Pulmonary artery endothelial cell (primary cell): ENCODE results near the gene MAML2. TPM values are rescaled to one million over a fixed set of nuclear protein-coding genes. Genes with fewer than 3 reads are reported as not detected.

Experiments used
- DNase-seq: peaks from one replicate; pipeline ENCODE4 v3.0.0-alpha.2; 2011; ENCODE audit warnings: low read depth, low spot score
- total RNA-seq: library from RNA; depleted of rRNA; stranded (reverse); fragments of >200 nt; gene quantifications from 2 replicates; pipeline ENCODE4 v1.2.3, GENCODE V29; 2014

The MAML2 gene
- total RNA-seq, 1 donor from 2014 or later, result 3.5 TPM

DNA sequence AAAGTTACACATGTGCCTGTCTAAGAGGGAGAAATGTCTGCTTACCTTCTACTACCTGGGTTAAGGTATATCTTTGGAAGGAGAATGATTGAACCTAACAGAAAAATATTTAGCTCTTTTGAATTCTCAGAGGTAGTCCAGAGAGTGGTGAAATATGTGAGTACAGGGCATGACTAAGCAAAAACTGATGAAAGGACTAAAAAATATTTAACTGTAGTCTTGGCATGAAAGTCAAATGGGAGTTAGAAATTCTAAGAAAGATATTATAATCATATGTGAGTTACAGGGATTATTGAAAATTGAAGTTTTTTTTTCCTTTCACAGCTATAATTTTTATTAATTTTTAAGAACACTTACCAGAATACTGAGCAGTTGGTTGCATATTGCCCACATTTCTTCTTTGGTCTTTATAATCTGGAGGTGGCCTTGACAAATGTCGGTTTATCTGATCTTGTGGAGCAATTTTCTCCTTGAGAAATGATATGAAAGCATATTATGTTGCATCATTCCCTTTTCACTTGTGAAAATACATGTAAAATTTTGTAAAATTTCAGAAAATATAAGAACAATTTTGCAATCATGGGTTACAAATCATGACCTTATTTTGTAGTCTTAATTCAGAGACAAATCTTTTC is 357.7 kb downstream of the MAML2 start:
- no peak for DNase-seq

DNA sequence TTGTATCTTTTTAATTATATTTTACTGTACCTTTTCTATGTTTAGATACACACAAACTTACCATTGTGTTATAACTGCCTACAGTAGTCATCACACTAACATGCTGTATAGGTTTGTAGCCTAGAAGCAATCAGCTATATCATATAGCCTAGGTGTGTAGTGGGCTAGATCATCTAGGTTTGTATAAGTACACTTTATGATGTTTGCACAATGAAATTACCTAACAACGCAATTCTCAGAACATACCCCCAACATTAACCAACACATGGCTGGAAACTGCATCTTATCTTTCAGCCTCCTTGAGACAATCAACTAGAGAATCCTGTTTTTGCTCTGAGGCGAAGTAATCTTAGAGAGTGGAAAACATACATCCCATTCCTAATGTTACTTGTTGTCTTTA is 358.9 kb downstream of the MAML2 start:
- DNase-seq, result no peak

GRCh38 chr11:95977534-95978174 is 365.3 kb downstream of the MAML2 start:
- DNase-seq, result peak; percentile 64

DNA sequence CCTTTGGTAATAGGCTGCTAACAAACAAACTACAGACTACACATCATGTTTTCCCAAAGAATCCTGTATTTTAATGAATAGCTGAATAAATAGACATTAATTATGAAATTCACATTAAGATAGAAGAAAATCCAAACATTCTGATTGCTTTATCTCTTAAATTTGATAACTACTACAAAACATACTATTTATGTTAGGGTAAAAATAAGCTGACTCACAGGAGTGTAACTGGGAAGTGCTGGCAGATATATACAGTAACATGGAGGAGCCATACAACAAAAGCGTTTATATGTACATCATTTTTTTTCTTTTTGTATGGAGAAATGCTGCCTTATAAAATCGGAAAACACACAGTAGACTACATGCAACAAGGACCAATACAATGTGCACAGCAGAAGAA is 366.4 kb downstream of the MAML2 start:
- DNase-seq, result no peak

DNA sequence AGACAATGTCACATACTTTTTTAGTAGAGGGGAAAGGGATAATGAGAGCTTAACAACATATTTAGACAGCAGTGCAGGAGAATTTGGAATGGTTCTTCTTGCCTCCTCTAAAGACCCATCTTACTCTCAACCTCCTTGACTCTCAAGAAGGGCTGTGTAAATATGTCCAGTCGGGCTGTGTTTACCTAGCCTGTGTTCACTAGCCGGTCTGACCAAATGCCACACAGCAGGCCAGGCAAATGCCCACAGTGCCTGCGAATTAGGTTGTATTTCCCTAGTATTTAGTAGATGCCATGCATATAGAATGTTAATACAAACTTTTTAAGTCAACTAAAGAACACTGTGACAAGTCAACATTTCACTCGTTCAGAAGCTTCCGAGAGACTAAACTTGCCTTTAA is 367.7 kb downstream of the MAML2 start:
- DNase-seq, result no peak

DNA sequence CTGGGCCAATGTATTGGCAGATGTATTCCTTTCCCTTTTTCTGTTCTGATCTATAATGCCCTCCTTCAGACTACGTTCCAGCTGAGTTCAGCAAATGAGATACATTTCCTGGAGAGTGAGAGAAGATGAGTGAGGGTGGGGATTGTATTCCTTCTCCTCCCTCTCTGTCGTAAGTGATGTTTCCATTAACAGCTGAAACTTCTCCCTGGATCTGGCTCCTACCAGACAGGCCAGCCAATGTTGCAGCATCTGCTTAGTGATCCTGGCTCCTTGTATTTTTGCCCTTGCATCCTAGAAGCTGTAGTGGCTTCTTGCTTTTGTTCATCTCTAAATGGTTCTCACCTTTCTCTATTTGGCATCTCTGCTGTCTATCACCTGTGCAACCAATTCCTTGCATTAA is 370.9 kb downstream of the MAML2 start:
- DNase-seq, result no peak

- DNase-seq, result no peak
Measured at GRCh38 chr11:95968585-95968984, 374.4 kb downstream of the MAML2 start.

DNA sequence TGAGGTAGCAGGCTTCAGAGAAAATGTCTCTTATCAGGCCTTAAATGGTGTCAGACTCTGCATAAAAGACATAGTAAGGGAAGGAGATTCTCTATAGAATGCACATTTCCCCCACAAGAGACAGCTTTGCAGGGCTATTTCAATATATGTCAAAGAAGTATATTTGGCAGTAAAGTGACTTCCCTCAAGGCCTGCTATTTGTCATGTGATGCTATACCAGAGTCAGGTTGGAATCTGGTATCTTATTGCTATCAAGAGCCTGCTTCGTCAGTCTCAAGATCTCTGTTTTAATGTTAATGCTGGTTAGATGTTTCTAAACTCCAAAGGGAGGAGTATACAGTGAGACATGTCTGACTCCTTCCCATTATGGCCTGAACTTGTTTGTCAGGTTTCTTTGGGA is 378.7 kb downstream of the MAML2 start:
- no peak for DNase-seq

DNA sequence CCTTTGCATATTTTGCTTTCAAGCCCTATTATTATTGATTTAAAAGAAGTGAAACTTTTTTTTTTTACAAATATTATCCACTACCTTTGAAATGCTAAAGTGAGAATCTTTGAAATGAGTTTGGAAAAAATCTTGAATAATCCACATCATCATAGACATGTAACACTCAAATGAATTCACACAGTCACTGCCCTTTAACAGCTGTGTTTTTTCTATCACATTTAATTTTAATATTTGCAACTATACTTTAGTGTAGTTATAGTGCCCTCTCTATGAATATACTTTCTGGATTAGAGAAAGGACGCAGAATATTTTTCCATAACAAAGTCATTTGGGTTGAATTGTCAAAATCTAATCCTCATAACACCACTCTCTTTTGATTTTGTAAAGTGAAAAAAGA is 381.2 kb downstream of the MAML2 start:
- no peak for DNase-seq

GRCh38 chr11:95950905-95951304 is 392.1 kb downstream of the MAML2 start:
- no peak for DNase-seq

GRCh38 chr11:95948637-95949036 is 394.4 kb downstream of the MAML2 start:
- no peak for DNase-seq

- DNase-seq, result no peak
Measured at GRCh38 chr11:95944623-95945022, 398.4 kb downstream of the MAML2 start.

- no peak for DNase-seq
Measured at GRCh38 chr11:95943546-95943945, 399.4 kb downstream of the MAML2 start.

GRCh38 chr11:95939091-95939490 is 403.9 kb downstream of the MAML2 start:
- no peak for DNase-seq

- DNase-seq, result no peak
Measured at GRCh38 chr11:95937358-95937757, 405.6 kb downstream of the MAML2 start.

DNA sequence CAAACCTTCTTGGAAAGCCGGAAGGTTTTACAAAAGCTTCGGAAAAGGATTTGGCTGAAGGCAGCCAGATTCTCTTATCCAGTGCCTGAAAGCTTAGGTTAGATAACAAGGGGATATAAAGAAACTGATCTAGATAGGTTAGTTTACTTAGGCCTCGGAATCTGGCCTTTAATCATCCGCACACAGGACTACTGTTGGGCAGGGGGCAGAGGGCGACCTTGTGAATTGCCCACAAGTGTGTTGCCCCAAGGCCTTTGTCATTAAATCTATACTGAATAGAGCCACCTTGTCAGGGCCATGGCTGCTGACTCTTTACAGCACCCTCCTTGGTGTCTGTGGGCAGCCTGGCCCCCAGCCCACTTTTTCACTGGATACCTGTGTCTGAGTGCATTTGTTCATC is 409.4 kb downstream of the MAML2 start:
- DNase-seq, result no peak

DNA sequence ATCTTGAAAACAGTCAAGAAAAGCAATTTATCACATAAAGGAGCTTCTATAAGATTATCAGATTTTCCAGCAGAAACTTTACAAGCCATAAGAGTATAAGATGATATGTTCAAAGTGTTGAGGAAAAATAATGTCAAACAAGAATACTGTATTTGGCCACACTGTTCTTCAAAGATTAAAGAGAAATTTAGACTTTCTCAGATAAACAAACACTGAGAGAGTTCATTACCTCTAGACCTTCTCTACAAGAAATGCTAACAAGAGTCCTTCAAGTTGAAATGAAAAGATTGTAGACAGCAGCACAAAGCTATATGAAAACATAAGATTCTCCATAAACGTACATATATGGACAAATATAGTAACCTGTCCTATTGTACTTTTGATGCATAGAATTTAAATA is 411.1 kb downstream of the MAML2 start:
- DNase-seq, result no peak

DNA sequence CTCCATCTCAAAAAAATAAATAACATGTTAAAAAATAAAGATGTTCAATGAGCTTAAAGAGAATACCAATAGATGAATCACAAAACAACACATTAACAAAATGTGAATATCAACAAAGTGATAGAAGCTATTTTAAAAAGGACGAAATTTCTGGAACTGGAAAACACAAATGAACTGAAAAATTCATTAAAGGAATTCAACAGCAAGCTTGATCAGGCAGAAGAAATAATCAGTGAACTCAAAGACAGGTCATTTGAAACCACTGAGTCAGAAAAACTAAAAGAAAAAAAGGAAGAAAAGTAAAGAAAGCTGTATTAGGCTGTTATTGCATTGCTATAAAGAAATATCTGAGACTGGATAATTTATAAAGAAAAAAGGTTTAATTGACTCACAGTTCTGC is 412.0 kb downstream of the MAML2 start:
- no peak for DNase-seq

GRCh38 chr11:95926726-95927125 is 416.3 kb downstream of the MAML2 start:
- no peak for DNase-seq
